Right lobe of liver (tissue), 4 donors: ENCODE data around the gene CHD2.

Experiments used
- CTCF ChIP-seq, 4 donors: fragments of 200-600 bp in 3 of 4; fragments of 450-650 bp in 1 of 4; IDR thresholded peaks; one replicate each; pipeline versions ENCODE4 v1.5.1 to v1.8.0; 2016 to 2022; ENCODE audit warnings: antibody characterized with exemption in 4 of 4, mild to moderate bottlenecking in 2 of 4
- POLR2A ChIP-seq: fragments of 450-650 bp; IDR thresholded peaks from one replicate; pipeline ENCODE4 v1.6.1; 2017; ENCODE audit warnings: antibody characterized with exemption, mild to moderate bottlenecking
- donor health status: DM: no; HTN: no; CAD: no.
- donor health status: DM: no; HTN: no; CAD: no.
- donor health status: DM: no; HTN: yes; CAD: no.

GRCh38 chr15:92915766-92916435, 15.8 kb downstream of the CHD2 start:
- no peak for TF ChIP-seq POLR2A
- TF ChIP-seq CTCF (IDR thresholded peaks at IDR 0.05): no peak
